Astrocyte of the cerebellum (primary cell): ENCODE data around the gene KCNH5.

Source experiments
- DNase-seq: peaks from one replicate; pipeline ENCODE4 v3.0.0-alpha.2; 2011; ENCODE audit warnings: low read depth
- H3K4me3 ChIP-seq: 2 replicates; pipeline ENCODE4 v1.5.1; 2011; ENCODE audit warnings: mild to moderate bottlenecking, low read depth, low read length, moderate library complexity
- in situ Hi-C: cut with HindIII; loops from 2 replicates; pipeline ENCODE4 v1.10.0; 2017; ENCODE audit warnings: low sequenced_read_pairs
- TF ChIP-seq, protein P1 (sequence below): IDR thresholded peaks from 2 replicates; pipeline ENCODE4 v1.5.1; 2012; ENCODE audit warnings: low read length, low read depth, moderate library complexity, mild to moderate bottlenecking; ENCODE audit errors: missing control alignments

The KCNH5 gene

DNA sequence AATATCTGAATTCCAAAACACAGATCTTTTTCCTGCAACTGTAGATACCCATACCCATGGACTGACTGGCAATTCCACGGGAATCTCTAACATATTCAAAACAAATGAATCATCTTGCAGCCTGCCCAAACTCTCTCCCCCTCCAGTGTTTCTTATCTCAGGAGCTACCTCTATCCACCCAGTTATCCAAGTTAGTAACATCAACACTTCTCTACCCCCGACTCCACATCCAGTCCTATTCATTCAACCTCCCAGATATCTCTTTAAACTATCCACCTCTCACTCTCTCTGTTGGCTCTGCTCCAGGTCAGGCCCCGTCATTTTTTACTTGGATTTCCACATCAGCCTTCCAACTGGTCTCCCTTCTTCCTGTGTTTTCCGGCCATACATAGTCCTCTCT, 6.7 kb upstream of the KCNH5 start:
- no peak for DNase-seq
- in situ Hi-C loops, result no loop called here
- no peak overlapping the region for H3K4me3 ChIP-seq
- TF ChIP-seq, protein P1, sequence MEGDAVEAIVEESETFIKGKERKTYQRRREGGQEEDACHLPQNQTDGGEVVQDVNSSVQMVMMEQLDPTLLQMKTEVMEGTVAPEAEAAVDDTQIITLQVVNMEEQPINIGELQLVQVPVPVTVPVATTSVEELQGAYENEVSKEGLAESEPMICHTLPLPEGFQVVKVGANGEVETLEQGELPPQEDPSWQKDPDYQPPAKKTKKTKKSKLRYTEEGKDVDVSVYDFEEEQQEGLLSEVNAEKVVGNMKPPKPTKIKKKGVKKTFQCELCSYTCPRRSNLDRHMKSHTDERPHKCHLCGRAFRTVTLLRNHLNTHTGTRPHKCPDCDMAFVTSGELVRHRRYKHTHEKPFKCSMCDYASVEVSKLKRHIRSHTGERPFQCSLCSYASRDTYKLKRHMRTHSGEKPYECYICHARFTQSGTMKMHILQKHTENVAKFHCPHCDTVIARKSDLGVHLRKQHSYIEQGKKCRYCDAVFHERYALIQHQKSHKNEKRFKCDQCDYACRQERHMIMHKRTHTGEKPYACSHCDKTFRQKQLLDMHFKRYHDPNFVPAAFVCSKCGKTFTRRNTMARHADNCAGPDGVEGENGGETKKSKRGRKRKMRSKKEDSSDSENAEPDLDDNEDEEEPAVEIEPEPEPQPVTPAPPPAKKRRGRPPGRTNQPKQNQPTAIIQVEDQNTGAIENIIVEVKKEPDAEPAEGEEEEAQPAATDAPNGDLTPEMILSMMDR, result no peak

DNA sequence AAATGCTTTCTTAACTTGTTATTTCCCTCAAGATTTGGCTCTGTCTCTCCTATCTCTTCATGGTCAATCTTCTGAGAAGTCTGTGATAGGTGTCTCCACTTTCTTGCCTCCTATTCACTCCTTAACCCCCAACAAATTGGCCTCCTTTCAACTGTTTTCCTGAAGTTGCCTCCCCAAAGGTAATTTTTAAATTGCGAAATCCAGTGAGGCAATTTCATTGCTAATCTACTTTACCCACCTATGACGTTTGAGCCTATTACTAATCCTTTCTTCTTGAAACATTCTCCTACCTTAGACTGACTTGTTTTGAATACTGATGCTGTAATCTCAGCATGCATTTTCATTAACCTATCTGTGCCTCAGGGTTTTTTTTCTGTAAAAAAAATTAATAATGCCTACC, 6.0 kb upstream of the KCNH5 start:
- TF ChIP-seq, protein P1, result no peak
- DNase-seq, result no peak
- in situ Hi-C loops, result no loop called here
- H3K4me3 ChIP-seq, result no peak overlapping the region

DNA sequence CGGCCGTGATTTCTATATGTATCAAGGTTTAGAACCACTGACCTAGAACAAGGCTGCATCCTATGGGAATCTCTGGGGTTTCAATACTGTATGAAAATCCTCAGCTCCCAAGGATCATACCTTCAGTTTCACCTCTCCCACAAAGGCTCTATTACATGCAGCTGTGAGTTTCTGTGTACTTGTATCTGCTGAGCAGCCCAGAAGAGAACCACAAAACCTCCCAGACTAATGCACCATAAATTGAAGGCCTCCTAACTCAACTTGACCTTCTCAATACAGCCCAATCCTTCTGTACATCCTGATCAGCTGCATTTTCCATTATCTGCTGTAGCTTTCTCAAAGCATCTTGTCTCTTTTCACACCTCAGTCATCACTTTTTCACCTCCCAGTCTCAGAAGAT, 5.4 kb upstream of the KCNH5 start:
- no peak overlapping the region for H3K4me3 ChIP-seq
- TF ChIP-seq, protein P1, result no peak
- in situ Hi-C loops, result no loop called here
- no peak for DNase-seq

DNA sequence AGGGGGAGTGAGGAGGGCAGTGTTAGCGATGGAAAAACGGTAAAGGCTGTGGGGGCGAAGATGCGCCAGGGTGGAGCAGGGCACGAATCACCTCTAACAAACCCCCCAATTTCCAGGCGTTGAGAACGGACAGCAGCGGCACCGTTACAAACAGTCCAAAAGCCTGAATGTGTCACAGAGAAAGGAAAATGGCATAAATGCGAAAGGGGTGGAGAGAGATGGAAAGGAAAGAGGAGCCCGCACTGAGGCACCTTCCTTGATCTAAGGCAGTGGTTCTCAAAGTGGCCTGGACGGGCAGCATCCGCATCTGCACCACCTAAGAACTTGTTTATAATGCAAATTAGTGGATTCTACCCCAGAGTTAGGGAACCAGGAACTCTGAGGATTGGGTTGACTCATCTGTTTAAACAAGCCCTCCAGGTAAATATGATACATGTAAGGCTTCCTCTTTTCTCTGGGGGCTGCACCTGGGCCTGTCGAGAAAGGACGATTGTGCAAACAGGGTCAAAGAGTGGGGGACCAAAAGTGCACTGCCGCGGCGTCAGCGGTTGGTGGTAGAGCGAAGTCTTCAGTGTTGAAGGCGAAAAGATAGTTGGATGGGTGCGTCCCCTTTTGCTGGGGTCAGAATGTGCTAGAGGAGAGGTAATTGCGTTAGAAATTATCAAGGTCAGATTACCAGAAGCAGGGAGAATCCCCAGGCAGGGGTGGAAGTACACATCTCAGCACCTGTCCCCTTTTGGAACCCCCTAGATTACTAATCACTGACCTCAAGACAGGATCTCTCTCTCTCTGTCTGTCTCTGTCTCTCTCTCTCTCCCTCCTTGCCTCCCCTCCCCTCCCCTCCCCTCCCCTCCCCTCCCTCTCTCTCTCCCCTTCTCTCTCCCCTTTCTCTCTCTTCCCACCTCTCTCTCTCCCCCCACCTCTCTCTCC, 1.3 kb upstream of the KCNH5 start:
- TF ChIP-seq, protein P1, result no peak

DNA sequence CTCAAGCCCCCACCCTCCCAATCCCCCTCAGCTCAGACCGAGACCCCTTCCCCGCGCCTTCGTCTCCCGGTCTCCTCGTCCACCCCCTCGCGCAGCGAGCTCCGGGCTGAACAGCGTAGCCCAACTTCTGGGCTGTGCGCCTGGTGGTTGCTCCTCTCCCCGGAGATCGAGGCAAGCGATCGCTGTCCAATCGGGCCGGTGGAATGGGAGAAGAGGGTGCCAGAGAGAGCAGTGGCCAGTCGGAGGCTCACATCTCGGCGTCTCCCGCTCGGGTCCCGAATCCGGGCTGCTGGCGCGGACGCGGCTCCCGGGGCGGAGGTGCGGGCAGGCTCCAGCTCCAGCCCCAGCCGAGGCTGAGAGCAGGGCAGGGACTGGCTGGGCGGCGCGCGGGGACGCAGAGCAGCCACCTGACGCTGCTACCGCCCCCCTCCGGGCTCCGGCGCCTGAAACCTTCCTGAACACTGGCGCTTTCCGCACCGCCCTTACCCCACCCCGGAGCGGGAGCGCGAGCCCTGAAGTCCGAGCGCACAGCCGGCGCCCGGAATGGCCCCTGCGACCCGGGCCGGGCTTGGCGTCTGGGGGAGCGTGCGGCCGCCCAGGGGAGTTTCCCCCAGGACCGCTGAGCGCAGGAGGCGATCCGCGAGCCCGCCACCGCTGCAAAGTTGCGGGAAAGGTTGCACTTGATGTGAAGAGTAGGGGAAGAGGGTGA, 508 bp upstream of the KCNH5 start:
- in situ Hi-C loops, result loop anchor here (10.0 kb wide), 1 partner anchor 891 kb away; no protein-coding TSS in a partner anchor
- DNase-seq, result peak; percentile 9
- peak overlapping the region; percentile 43 for H3K4me3 ChIP-seq
- TF ChIP-seq, protein P1, result peak; percentile 8

More for the DNA sequence above, 1.3 kb upstream of the KCNH5 start:
- DNase-seq, result no peak
- in situ Hi-C loops, result loop anchor here (10.0 kb wide), 1 partner anchor 892 kb away; no protein-coding TSS in a partner anchor
- peak overlapping the region; percentile 43 for H3K4me3 ChIP-seq

DNA sequence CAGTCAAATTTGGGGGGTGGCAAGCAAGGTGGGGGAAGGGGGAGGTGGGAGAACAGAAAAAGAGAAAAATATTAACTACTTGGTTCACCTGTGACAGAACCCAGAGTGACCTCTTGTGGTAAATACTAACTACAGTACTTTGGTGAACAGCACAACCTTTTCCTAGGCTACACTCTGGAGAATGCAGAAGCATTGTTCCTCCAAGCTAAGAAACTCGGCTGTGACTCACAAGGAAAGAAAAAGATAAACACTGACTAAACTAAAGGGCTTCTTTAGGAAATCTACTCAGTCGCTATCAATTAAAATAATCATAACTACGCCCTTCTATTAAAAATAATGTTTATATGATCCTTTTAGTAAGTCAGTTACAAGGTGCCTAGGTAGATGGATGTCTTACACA, 5.4 kb downstream of the KCNH5 start:
- TF ChIP-seq, protein P1, result peak; percentile 39
- DNase-seq, result peak; percentile 29
- H3K4me3 ChIP-seq, result no peak overlapping the region
- in situ Hi-C loops, result loop anchor here (10.0 kb wide), 1 partner anchor 885 kb away; no protein-coding TSS in a partner anchor
